GM23338 (cell line): ENCODE results near the gene ABR. TPM values are rescaled to one million over a fixed set of nuclear protein-coding genes. Genes with fewer than 3 reads are reported as not detected.
"Not testable (repeated sequence)": the region's sequence is repeated elsewhere in the genome, so short reads cannot be mapped to it uniquely, and the experiment has no call there.

Experiments
- ATAC-seq: fragments of 200-7000 bp; cut with Tn5 transposase; 3 replicates; pipeline ENCODE4 v1.9.1; 2020
- DNase-seq: peaks from one replicate; pipeline ENCODE4 v3.0.0-alpha.2; 2015; ENCODE audit warnings: low spot score
- H2AFZ ChIP-seq: fragments of 200-600 bp; sonication (generic); 2 replicates; pipeline ENCODE4 v1.8.0; 2016; ENCODE audit warnings: antibody characterized with exemption, mild to moderate bottlenecking, moderate library complexity
- H3F3A ChIP-seq: fragments of 200-600 bp; sonication (generic); replicated peaks from 2 replicates; pipeline ENCODE4 v1.8.0; 2017; ENCODE audit warnings: antibody characterized with exemption, mixed run types, low read depth
- H3K27ac ChIP-seq: fragments of 200-600 bp; sonication (generic); 2 replicates; pipeline ENCODE4 v1.6.1; 2016; ENCODE audit warnings: low read depth
- H3K27me3 ChIP-seq: fragments of 200-600 bp; sonication (generic); 2 replicates; pipeline ENCODE4 v1.8.0; 2016; ENCODE audit warnings: mild to moderate bottlenecking, mixed run types, moderate library complexity; ENCODE audit not compliant: insufficient read depth
- H3K36me3 ChIP-seq: fragments of 200-600 bp; sonication (generic); 2 replicates; pipeline ENCODE4 v1.8.0; 2016; ENCODE audit warnings: mild to moderate bottlenecking; ENCODE audit not compliant: insufficient read depth
- H3K4me1 ChIP-seq: fragments of 200-600 bp; sonication (generic); 2 replicates; pipeline ENCODE4 v1.8.0; 2016; ENCODE audit warnings: mild to moderate bottlenecking, moderate library complexity; ENCODE audit not compliant: insufficient read depth
- H3K4me2 ChIP-seq: fragments of 200-600 bp; sonication (generic); 2 replicates; pipeline ENCODE4 v1.7.1; 2017; ENCODE audit warnings: mixed run types
- H3K4me3 ChIP-seq: fragments of 200-600 bp; sonication (generic); 2 replicates; pipeline ENCODE4 v1.6.1; 2016; ENCODE audit warnings: mixed run types
- H3K79me2 ChIP-seq: fragments of 200-600 bp; sonication (generic); replicated peaks from 2 replicates; pipeline ENCODE4 v1.8.0; 2017; ENCODE audit warnings: mild to moderate bottlenecking; ENCODE audit not compliant: insufficient read depth
- H3K9me2 ChIP-seq: fragments of 200-600 bp; sonication (generic); 2 replicates; pipeline ENCODE4 v1.8.0; 2017; ENCODE audit not compliant: insufficient read depth
- H4K20me1 ChIP-seq: fragments of 200-600 bp; sonication (generic); replicated peaks from 2 replicates; pipeline ENCODE4 v1.8.0; 2017; ENCODE audit warnings: mild to moderate bottlenecking; ENCODE audit not compliant: insufficient read depth
- H3K27ac Mint-ChIP-seq: 2 replicates; pipeline ENCODE4 v1.8.0; 2020; ENCODE audit warnings: inconsistent platforms, mild to moderate bottlenecking, moderate library complexity, mixed read lengths
- H3K27me3 Mint-ChIP-seq: 3 replicates; pipeline ENCODE4 v1.8.0; 2022; ENCODE audit warnings: low read depth, mild to moderate bottlenecking, moderate library complexity, mixed read lengths, inconsistent platforms; ENCODE audit not compliant: insufficient read depth, poor library complexity
- H3K36me3 Mint-ChIP-seq: 3 replicates; pipeline ENCODE4 v1.8.0; 2021; ENCODE audit warnings: low read depth, mild to moderate bottlenecking, inconsistent platforms, moderate library complexity, mixed read lengths
- H3K4me1 Mint-ChIP-seq: 3 replicates; pipeline ENCODE4 v1.8.0; 2020; ENCODE audit warnings: mild to moderate bottlenecking, inconsistent platforms, mixed read lengths
- H3K4me3 Mint-ChIP-seq: 3 replicates; pipeline ENCODE4 v1.8.0; 2021; ENCODE audit warnings: moderate library complexity, mild to moderate bottlenecking, inconsistent platforms, mixed read lengths
- H3K9me3 Mint-ChIP-seq: 3 replicates; pipeline ENCODE4 v1.8.0; 2020; ENCODE audit warnings: moderate library complexity, mild to moderate bottlenecking, inconsistent platforms, mixed read lengths
- CTCF ChIP-seq, 2 experiments: fragments of 200-600 bp in 1 of 2; sonication (generic) in 1 of 2; conservative IDR thresholded peaks; 2 replicates each; pipeline versions ENCODE4 v1.5.1 to v1.6.1; 2016 to 2017; ENCODE audit warnings: antibody characterized with exemption in 2 of 2, low read depth in 2 of 2, mild to moderate bottlenecking in 2 of 2, moderate library complexity in 1 of 2
- JUNB ChIP-seq: IDR thresholded peaks from one replicate; pipeline ENCODE4 v1.6.1; 2016; ENCODE audit warnings: antibody characterized with exemption; ENCODE audit not compliant: unreplicated experiment
- NANOG ChIP-seq: IDR thresholded peaks from 2 replicates; pipeline ENCODE4 v1.6.1; 2016; ENCODE audit warnings: antibody characterized with exemption, borderline replicate concordance
- POLR2AphosphoS5 ChIP-seq: IDR thresholded peaks from 2 replicates; pipeline ENCODE4 v1.6.1; 2016; ENCODE audit warnings: antibody characterized with exemption, low read depth
- REST ChIP-seq: IDR thresholded peaks from one replicate; pipeline ENCODE4 v1.6.1; 2018; ENCODE audit warnings: antibody characterized with exemption; ENCODE audit not compliant: unreplicated experiment
- STAT1 ChIP-seq: IDR thresholded peaks from one replicate; pipeline ENCODE4 v1.6.1; 2016; ENCODE audit warnings: antibody characterized with exemption; ENCODE audit not compliant: unreplicated experiment
- ZNF114 ChIP-seq: fragments of 250-450 bp; sonication (Bioruptor Pico); IDR thresholded peaks from 2 replicates; pipeline ENCODE4 v1.5.0; 2020; ENCODE audit warnings: mild to moderate bottlenecking, moderate library complexity
- ZNF331 ChIP-seq: fragments of 250-450 bp; sonication (Bioruptor Pico); IDR thresholded peaks from 2 replicates; pipeline ENCODE4 v1.5.0; 2020; ENCODE audit warnings: low read depth, mild to moderate bottlenecking, moderate library complexity
- ZNF462 ChIP-seq: fragments of 250-450 bp; sonication (Bioruptor Pico); IDR thresholded peaks from 2 replicates; pipeline ENCODE4 v1.5.0; 2020; ENCODE audit warnings: mild to moderate bottlenecking, moderate library complexity
- polyA plus RNA-seq: library from polyadenylated mRNA; unstranded; fragments of >200 nt; fragmentation: Nextera tagmentation; extraction: Ambion mirVana; gene quantifications from 2 replicates; pipeline ENCODE4 v1.2.1, GENCODE V29; 2016
- total RNA-seq: library from RNA; depleted of rRNA; stranded (reverse); fragments of >200 nt; shearing (Covaris generic); gene quantifications from 2 replicates; pipeline ENCODE4 v1.2.3, GENCODE V29; 2014

ABR gene
- total and polyA plus RNA-seq, 2 experiments from 2014 or later: 15.0 to 27.7 TPM

GRCh38 chr17:973053-973452 lies 206.7 kb downstream of the ABR start:
- no peak for TF ChIP-seq POLR2AphosphoS5
- TF ChIP-seq ZNF462: no peak
- no peak for TF ChIP-seq REST
- TF ChIP-seq ZNF331 (CRISPR knock-in tag): no peak
- no peak for TF ChIP-seq CTCF (conservative IDR thresholded peaks at IDR 0.05; ENCODE audit: low read depth in 2 of 2)
- TF ChIP-seq STAT1: no peak
- no peak for TF ChIP-seq JUNB
- TF ChIP-seq NANOG: no peak
- TF ChIP-seq ZNF114 (CRISPR knock-in tag): no peak
- peak; percentile 73 for ATAC-seq
- H3K79me2 ChIP-seq: peaks cover 100% of the 10 kb centered on the region
- H3K36me3 ChIP-seq: no peaks in the 10 kb centered on the region
- peak overlapping the region; percentile 86 for H3K27ac ChIP-seq
- H3K4me2 ChIP-seq: no peak overlapping the region
- Mint-ChIP-seq H3K9me3 (no peaks in the 10 kb centered on the region; the same call in 2 of the 3 replicates), H3K36me3 (peaks cover 4% of the 10 kb centered on the region; the same call in 2 of the 3 replicates), H3K4me3 (no peak overlapping the region), H3K27me3 (peaks cover 9% of the 10 kb centered on the region), H3K27ac (peak overlapping the region; percentile 78; the same call in 1 of the 2 replicates), H3K4me1 (peaks cover 67% of the 10 kb centered on the region)
- H2AFZ ChIP-seq: no peak overlapping the region
- H3K9me2 ChIP-seq: no peaks in the 10 kb centered on the region
- peaks cover 69% of the 10 kb centered on the region for H3K4me1 ChIP-seq
- peaks cover 63% of the 10 kb centered on the region for H4K20me1 ChIP-seq
- no peak overlapping the region for H3K4me3 ChIP-seq
- H3F3A ChIP-seq: 0 out of 2 replicates have a peak, but pooled peaks cover 6% of the 10 kb centered on the region
- peak; percentile 77 for DNase-seq
- no peaks in the 10 kb centered on the region for H3K27me3 ChIP-seq

- H3K27me3 Mint-ChIP-seq, H3K27me3 ChIP-seq, H3K9me2 ChIP-seq, H3K9me3 Mint-ChIP-seq, H3K36me3 ChIP-seq, DNase-seq, H3F3A ChIP-seq, H3K4me2 ChIP-seq, H2AFZ ChIP-seq, ATAC-seq, H3K4me3 ChIP-seq, H3K4me3 Mint-ChIP-seq, H3K27ac Mint-ChIP-seq: not testable (repeated sequence)
- peaks cover 66% of the 10 kb centered on the region for H3K4me1 ChIP-seq
- H3K79me2 ChIP-seq: peaks cover 100% of the 10 kb centered on the region
- Mint-ChIP-seq H3K36me3 (peaks cover 12% of the 10 kb centered on the region), H3K4me1 (peaks cover 60% of the 10 kb centered on the region)
- peaks cover 72% of the 10 kb centered on the region for H4K20me1 ChIP-seq
- peak overlapping the region; percentile 85; the same call in 1 of the 2 replicates for H3K27ac ChIP-seq
Observed at GRCh38 chr17:971861-972260, 207.9 kb downstream of the ABR start.
